ENCODE data around the gene FOXP1. TPM values are rescaled to one million over a fixed set of nuclear protein-coding genes. Genes with fewer than 3 reads are reported as not detected.

Gene FOXP1
- total RNA-seq, 2 donors from 2014 or later = 59.7 to 65.4 TPM

DNA sequence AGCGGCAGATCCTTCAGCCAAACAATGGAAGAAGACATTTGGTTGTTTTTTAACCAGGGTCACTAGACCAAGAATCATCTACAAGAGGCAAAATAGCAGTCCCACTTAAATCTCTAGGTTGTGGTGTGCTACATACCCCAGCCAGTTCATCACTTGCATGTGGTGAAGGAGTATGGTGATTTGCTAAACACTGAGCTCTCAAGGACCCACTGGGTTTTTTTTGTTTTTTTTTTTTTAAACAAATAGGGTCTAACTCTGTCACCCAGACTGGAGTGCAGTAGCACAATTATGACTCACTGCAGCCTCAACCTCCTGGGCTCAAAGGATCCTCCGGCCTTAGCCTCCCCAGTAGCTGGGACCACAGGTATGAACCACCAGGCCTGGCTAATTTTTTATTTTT is 508.0 kb downstream of the FOXP1 start:
- no peak for DNase-seq (ENCODE audit: low spot score)
- Mint-ChIP-seq H3K36me3 (no peaks in the 10 kb centered on the region), H3K27me3 (no peaks in the 10 kb centered on the region), H3K27ac (peak overlapping the region in 1 of 2 donors; percentile 46), H3K9me3 (no peaks in the 10 kb centered on the region), H3K4me1 (ENCODE audit: low read depth in 2 of 2) (peaks cover 63 to 69% of the 10 kb centered on the region in 2 donors), H3K4me3 (no peak overlapping the region)
- no peak for ATAC-seq

DNA sequence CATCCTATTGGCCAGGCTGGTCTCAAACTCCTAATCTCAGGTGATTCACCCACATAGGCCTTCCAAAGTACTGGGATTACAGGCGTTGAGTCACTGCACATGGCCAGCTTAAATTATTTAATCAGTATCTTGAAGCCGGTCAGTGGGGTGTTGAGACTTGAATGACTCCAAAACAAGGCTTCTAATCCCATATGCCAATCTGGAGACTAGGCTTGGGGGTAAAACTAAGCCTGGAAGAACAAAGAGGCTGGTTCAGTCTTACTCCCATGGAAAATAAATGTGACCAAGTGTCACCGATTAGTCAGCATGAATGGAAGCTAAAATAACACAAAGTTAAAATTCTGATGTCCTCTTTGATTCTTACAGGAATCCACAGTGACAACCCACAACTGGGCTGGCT is 509.1 kb downstream of the FOXP1 start:
- Mint-ChIP-seq H3K9me3 (no peaks in the 10 kb centered on the region), H3K4me1 (ENCODE audit: low read depth in 2 of 2) (peaks cover 64 to 69% of the 10 kb centered on the region in 2 donors), H3K27me3 (no peaks in the 10 kb centered on the region), H3K36me3 (no peaks in the 10 kb centered on the region), H3K4me3 (no peak overlapping the region), H3K27ac (no peak overlapping the region)
- DNase-seq (ENCODE audit: low spot score) (no peak), ATAC-seq (no peak)

DNA sequence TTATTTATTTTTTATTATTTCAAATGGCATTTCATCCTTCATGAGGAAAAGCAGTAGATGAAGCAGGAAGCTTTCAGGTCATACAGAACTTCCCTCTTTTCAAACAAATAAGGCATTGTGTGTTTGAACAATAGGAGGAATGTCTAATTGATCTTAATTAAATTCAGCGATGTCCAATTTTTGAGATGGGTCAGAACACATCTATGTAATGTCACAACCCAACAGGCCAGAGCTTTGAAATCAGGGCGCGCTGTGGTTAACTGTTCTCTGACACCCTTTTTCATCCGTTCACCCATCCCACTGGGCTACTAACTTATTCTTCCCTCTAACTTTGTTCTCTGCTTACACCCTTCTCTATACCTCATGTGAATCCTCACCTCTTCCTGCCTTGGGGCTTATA is 510.5 kb downstream of the FOXP1 start:
- Mint-ChIP-seq H3K27me3 (no peaks in the 10 kb centered on the region), H3K36me3 (no peaks in the 10 kb centered on the region), H3K4me3 (no peak overlapping the region), H3K4me1 (ENCODE audit: low read depth in 2 of 2) (peaks cover 63 to 67% of the 10 kb centered on the region in 2 donors), H3K27ac (no peak overlapping the region), H3K9me3 (no peaks in the 10 kb centered on the region)
- no peak for DNase-seq (ENCODE audit: low spot score)
- no peak for ATAC-seq

DNA sequence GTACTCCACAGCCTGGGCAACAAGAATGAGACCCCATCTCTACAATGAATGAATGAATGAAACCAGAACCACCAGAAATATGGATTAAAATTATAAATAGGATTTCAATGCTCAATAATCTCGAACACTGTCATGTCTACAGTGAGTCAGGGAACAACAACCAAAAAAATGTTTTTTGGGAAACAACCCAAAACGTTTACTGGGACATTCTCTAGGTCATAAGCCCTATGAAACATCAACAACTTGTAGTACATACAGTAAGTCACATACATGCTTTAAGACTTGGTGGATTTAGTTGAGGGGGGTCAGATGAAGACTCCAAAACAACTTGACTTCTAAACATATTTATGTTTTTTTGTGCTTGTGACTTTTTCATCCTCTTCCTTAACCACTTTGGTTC is 511.2 kb downstream of the FOXP1 start:
- Mint-ChIP-seq H3K36me3 (no peaks in the 10 kb centered on the region), H3K4me3 (no peak overlapping the region), H3K27me3 (no peaks in the 10 kb centered on the region), H3K9me3 (no peaks in the 10 kb centered on the region), H3K27ac (no peak overlapping the region), H3K4me1 (ENCODE audit: low read depth in 2 of 2) (peaks cover 57 to 62% of the 10 kb centered on the region in 2 donors)
- DNase-seq (ENCODE audit: low spot score) (no peak), ATAC-seq (no peak)

DNA sequence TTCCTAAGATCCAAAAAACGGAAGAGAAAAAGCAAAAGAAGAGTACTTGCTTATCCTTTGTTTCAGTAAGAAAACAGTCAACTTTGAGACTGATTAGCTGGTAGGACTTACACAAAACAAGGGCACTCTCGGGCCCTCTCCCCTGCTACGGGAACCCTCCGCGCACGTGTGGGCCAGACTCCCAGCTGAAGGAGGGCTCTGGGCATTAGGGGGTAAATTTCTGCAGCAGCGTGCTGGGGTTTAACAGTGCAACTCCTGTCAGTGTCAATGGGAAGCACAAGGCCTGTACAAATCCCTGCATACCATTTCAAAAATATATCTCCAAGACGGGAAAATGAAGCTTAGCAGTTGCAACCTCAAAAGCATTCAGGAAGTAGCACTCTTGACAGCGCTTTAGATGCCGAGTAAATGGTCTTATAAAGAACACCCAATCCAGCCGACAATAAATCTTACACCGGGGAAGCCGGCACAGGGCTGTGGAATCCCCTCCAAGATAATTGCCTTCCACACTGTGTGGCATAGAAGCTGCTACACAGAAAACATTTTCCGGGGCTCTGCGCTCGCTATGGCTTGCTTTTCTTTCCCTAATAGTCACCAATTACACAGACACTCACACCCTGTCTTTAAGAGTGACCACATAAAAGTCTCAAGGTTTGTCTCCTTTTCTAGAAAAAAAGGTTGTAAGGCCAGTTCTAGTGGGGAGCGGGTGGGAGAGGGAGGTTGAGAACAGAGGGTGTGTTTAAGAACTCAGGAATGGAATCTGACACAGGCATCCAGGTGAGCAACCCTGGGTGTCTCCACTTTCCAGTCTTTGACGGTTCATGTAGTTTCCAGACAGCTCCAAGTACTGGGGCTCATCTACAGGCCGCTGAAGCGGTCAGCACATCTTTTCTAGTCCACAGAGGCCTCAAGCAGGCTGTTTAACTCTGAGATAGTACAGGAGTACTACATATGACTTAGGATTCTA is 512.7 kb downstream of the FOXP1 start:
- Mint-ChIP-seq H3K9me3 (no peaks in the 10 kb centered on the region), H3K27me3 (no peaks in the 10 kb centered on the region), H3K4me1 (ENCODE audit: low read depth in 2 of 2) (peaks cover 54 to 62% of the 10 kb centered on the region in 2 donors), H3K27ac (peak overlapping the region; percentile 30 to 82), H3K36me3 (no peaks in the 10 kb centered on the region), H3K4me3 (peak overlapping the region; percentile 36)
- DNase-seq (ENCODE audit: low spot score) (no peak), ATAC-seq (no peak)

DNA sequence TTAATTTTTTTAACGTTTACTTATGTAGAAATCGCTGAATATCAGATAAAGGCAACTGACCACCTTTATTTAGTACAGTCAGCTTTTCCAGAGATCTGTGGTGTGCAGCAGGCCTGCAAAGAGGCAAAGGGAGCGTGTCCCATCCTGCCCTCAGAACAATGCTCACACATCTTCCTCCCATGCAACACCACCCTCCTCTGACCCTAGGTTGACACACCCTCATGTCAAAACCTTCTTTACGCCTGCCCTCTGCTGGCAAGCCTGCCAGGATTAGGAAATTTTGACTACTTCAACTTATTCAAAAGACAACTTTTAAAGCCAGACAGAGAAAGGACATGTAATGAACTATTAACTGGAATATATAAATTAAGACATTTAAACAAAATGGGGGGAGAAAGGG is 513.7 kb downstream of the FOXP1 start:
- ATAC-seq (peak; percentile 50 to 71), DNase-seq (ENCODE audit: low spot score) (peak; percentile 79)
- Mint-ChIP-seq H3K27ac (peak overlapping the region; percentile 30 to 82), H3K9me3 (no peaks in the 10 kb centered on the region), H3K4me3 (peak overlapping the region; percentile 13), H3K4me1 (ENCODE audit: low read depth in 2 of 2) (peaks cover 56 to 66% of the 10 kb centered on the region in 2 donors), H3K36me3 (no peaks in the 10 kb centered on the region), H3K27me3 (no peaks in the 10 kb centered on the region)

DNA sequence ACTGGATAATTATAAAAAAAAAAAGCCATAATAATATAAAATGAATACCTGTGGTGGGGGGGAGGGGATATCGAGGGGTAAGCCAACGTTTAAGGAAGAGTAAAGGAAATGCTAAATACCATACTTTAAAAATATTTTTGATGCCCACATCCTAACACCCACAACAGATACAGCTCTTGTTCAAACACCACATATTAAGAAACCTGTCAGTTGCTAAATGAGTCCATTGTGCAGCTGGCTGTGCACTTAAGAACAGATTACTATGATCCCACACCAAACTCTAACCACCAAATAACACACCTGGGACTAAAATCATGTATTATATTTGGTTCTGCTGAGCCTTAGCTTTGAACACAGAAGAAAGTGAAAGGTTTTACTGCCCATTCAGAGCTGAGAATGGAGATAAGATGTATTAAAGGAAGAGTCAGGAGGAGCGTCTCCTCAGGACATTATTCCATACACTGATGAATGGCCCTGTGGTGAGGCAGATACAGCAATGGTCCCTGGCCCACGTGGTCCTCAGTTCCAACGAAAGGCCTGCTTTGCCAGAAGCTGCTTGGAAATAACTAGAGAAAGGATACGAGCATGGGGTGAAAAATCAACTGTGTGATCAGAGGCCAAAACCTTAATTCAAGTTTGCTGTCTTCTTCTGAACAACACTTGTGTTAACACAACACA is 515.4 kb downstream of the FOXP1 start:
- Mint-ChIP-seq H3K4me1 (ENCODE audit: low read depth in 2 of 2) (peaks cover 48 to 57% of the 10 kb centered on the region in 2 donors), H3K36me3 (no peaks in the 10 kb centered on the region)

DNA sequence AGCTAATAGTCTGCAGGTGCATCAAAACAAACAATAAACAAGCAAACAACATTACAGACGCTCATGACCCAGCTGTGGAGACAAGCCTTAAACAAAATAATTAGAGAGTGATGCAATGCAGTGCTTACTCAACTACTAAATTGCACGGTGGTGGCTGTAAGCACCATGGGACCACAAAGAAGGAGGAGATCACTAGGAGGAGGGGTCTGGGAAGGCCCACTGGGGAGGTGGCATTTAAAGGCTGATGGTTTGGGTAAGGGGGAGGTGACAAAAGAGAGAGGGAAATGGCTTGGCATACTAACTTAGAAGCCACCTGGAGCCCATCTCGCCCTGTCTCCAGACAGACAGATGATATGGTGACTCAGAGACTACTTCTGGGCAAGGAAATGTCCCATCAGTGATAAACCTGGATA is 516.7 kb downstream of the FOXP1 start:
- Mint-ChIP-seq H3K9me3 (no peaks in the 10 kb centered on the region), H3K36me3 (no peaks in the 10 kb centered on the region), H3K27me3 (no peaks in the 10 kb centered on the region), H3K4me3 (no peak overlapping the region), H3K4me1 (ENCODE audit: low read depth in 2 of 2) (peaks cover 54 to 55% of the 10 kb centered on the region in 2 donors), H3K27ac (no peak overlapping the region)
- ATAC-seq (peak; percentile 48 to 52), DNase-seq (ENCODE audit: low spot score) (peak; percentile 70)

More for the DNA sequence above, 515.4 kb downstream of the FOXP1 start:
- H3K4me3 Mint-ChIP-seq = peak overlapping the region; percentile 43
- peak overlapping the region; percentile 23 to 82 for H3K27ac Mint-ChIP-seq
- ATAC-seq (peak; percentile 49), DNase-seq (ENCODE audit: low spot score) (no peak)
- H3K9me3 Mint-ChIP-seq = no peaks in the 10 kb centered on the region
- H3K27me3 Mint-ChIP-seq = no peaks in the 10 kb centered on the region

DNA sequence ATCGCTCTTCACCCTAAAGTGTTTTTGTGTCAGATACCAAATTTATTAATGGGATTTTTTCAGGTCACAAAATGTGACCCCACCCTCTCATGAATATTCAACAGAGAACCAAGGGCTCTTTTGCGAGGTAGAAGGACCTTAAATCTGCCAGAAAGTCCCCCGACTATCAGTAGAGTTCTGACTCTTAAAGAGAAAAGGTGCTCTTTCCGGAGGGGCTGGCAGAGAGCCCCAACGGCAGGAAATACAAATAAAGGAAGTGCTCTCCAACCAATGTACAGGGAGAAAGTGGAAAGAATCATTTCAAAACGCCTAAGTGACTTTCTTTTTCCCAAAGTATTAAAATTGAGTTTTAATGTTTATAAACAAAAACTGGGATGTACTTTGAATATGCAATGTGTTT is 517.2 kb downstream of the FOXP1 start:
- Mint-ChIP-seq H3K4me1 (ENCODE audit: low read depth in 2 of 2) (peaks cover 52 to 56% of the 10 kb centered on the region in 2 donors), H3K9me3 (no peaks in the 10 kb centered on the region), H3K4me3 (no peak overlapping the region), H3K27ac (no peak overlapping the region), H3K27me3 (no peaks in the 10 kb centered on the region), H3K36me3 (no peaks in the 10 kb centered on the region)
- no peak for DNase-seq (ENCODE audit: low spot score)
- ATAC-seq = no peak

DNA sequence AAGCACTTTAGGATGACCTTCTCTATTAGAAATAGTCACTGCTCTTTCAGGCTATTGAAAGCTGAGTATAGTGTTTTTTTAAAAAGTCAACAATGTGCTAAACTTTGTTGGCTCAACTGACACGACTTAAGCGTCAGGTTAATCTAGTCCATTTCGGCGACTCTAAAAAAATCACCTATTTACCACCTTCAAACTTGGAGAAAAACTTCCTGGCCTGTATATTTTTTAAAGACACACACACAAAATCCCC is 517.8 kb downstream of the FOXP1 start:
- no peaks in the 10 kb centered on the region for H3K27me3 Mint-ChIP-seq
- no peak for DNase-seq (ENCODE audit: low spot score)
- no peak overlapping the region for H3K4me3 Mint-ChIP-seq
- no peaks in the 10 kb centered on the region for H3K9me3 Mint-ChIP-seq
- no peak overlapping the region for H3K27ac Mint-ChIP-seq
- no peak for ATAC-seq
- H3K36me3 Mint-ChIP-seq = no peaks in the 10 kb centered on the region
- peaks cover 46 to 55% of the 10 kb centered on the region in 2 donors for H3K4me1 Mint-ChIP-seq (ENCODE audit: low read depth in 2 of 2)

DNA sequence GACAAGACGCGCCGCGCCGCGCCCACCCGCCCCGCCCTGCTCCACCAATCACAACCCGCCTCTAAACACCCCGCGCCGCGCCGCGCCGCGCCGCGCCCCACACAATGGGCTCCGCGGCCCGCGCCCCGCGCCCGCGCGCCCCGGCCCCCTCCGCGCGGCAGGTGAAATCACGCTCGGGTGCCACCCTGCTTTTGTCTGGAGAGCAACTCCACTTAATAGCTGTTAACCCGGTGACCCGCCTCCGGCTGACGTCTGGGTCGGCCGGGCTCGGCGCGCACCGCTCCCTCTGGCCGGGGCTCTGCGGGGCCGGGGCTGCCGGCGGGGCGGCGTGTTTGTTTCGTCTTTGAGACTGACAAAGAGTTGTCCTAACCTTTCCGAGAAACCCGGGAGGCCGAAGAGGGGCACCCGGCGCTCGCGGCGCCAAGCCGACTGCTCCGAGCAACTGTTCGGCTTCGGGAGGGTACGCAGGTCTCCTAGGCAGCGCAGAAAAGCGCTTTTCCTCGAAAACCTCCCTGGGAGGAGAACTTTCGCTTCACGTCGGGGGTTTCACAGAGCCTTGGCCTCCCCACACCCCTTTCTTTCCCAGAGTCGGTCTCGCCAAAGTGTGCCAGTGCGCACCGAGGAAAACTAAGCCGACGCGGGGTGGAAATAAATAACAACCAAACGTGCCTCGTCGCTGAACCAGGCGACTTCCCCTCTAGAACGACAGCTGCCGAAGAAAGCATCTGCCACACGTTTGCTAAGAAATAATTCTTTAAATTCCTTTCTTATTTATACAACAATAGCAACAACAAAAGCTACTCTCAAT is 518.4 kb downstream of the FOXP1 start:
- Mint-ChIP-seq H3K4me1 (ENCODE audit: low read depth in 2 of 2) (peaks cover 40 to 56% of the 10 kb centered on the region in 2 donors), H3K4me3 (no peak overlapping the region), H3K27me3 (no peaks in the 10 kb centered on the region), H3K9me3 (no peaks in the 10 kb centered on the region), H3K27ac (no peak overlapping the region), H3K36me3 (no peaks in the 10 kb centered on the region)
- ATAC-seq = peak; percentile 61 to 71
- DNase-seq (ENCODE audit: low spot score) = peak; percentile 75

DNA sequence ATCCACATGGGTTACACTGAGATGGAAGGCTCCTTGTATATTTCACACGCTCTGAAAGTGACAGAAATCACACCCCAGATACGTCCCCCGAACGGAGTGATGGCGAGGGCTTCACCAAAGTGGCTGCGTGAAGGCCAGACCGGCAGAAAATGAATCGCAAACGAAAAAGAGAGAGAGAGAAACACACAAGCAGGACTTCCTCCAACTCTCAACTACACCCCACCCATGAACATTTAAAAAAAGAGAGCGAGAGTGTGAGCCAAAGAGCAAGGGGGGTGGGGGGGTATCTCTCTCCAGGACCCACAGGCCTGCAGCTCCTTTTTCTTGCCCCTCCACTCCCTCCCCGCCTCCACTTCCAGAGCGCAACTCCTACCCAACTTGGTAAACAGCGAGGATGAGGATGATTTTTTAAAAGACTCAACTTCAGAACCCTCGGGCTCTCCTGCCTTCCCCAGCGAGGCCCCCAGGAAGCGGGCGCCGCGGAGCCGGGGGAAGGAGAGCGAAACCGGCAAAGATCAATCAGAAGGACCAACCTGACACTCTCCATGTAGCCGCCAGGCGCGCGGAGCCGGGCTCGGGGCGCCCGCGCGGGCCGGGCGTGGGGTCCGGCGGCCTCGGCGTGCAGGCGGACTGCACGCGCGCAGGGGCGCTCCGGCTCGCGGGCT is 519.1 kb downstream of the FOXP1 start:
- Mint-ChIP-seq H3K4me3 (no peak overlapping the region), H3K9me3 (no peaks in the 10 kb centered on the region), H3K27me3 (no peaks in the 10 kb centered on the region), H3K36me3 (no peaks in the 10 kb centered on the region), H3K27ac (no peak overlapping the region), H3K4me1 (ENCODE audit: low read depth in 2 of 2) (peaks cover 33 to 51% of the 10 kb centered on the region in 2 donors)
- ATAC-seq = peak; percentile 37 to 60
- DNase-seq (ENCODE audit: low spot score) = peak; percentile 74

DNA sequence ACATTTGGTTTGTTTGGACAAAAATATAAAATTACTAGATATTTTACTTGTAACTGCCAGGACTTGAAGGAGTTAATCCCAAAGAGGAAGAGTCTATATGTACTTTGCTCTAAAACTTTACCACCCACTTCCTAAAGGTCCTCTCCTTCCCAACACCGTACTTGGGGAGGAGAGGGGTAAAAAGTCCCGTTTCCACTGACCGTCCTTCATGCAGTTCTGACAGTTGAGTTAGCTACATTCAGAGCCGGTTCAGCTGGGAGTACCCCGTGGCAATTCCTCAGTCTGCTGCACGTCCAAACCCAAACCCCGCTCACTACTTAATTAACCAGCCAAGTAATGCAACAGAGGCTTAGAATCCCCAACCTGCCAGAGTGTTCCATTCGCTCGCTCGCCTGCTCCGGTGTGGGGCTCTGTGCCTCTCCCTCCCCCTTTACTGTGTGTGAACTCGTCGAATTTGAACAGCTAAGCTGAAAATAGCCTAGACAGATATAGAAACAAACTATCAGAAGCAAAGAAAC is 519.7 kb downstream of the FOXP1 start:
- DNase-seq (ENCODE audit: low spot score) = peak; percentile 76

More for the DNA sequence above, 519.7 kb downstream of the FOXP1 start:
- no peaks in the 10 kb centered on the region for H3K36me3 Mint-ChIP-seq
- H3K9me3 Mint-ChIP-seq = no peaks in the 10 kb centered on the region
- ATAC-seq = peak; percentile 28 to 65
- peaks cover 29 to 48% of the 10 kb centered on the region in 2 donors for H3K4me1 Mint-ChIP-seq (ENCODE audit: low read depth in 2 of 2)
- H3K27ac Mint-ChIP-seq = no peak overlapping the region
- H3K27me3 Mint-ChIP-seq = no peaks in the 10 kb centered on the region
- no peak overlapping the region for H3K4me3 Mint-ChIP-seq

All from natural killer cell treated with Interleukin-12 subunit alpha and Interleukin-12 subunit beta and Interleukin-15 and Interleukin-18, amount 100 ng/mL, for 72 hours (primary cell).